OCI-LY3 (cell line): Measurements from ENCODE around the gene ADGRD1.

Experiments
- CTCF ChIP-seq: fragments of 200-600, 300-600 bp; sonication (generic); IDR thresholded peaks from 2 replicates; pipeline ENCODE4 v1.5.1; 2014; ENCODE audit warnings: antibody characterized with exemption, low read length, low read depth
- EZH2phosphoT487 ChIP-seq: fragments of 200-600 bp; shearing (Covaris generic); IDR thresholded peaks from 2 replicates; pipeline ENCODE4 v1.6.1; 2018; ENCODE audit warnings: antibody characterized with exemption, mixed run types, low read depth

- TF ChIP-seq CTCF (no peak), EZH2phosphoT487 (no peak)
These were observed 213.6 kb downstream of the ADGRD1 start for GRCh38 chr12:131167334-131167733.
